Activated CD4-positive, CD25-positive, alpha-beta regulatory T cell treated with anti-CD3 and anti-CD28 coated beads, Interleukin-2, amount 50 U/mL, for 24 hours (primary cell): Measurements from ENCODE around the gene HOXB3.

Experiments used
- ATAC-seq, 2 donors: fragments of 150-1000 bp; cut with Tn5 transposase; one replicate each; pipeline ENCODE4 v1.10.0; 2021; ENCODE audit warnings: mild to moderate bottlenecking in 1 of 2, moderate library complexity in 1 of 2

HOXB3 gene

DNA sequence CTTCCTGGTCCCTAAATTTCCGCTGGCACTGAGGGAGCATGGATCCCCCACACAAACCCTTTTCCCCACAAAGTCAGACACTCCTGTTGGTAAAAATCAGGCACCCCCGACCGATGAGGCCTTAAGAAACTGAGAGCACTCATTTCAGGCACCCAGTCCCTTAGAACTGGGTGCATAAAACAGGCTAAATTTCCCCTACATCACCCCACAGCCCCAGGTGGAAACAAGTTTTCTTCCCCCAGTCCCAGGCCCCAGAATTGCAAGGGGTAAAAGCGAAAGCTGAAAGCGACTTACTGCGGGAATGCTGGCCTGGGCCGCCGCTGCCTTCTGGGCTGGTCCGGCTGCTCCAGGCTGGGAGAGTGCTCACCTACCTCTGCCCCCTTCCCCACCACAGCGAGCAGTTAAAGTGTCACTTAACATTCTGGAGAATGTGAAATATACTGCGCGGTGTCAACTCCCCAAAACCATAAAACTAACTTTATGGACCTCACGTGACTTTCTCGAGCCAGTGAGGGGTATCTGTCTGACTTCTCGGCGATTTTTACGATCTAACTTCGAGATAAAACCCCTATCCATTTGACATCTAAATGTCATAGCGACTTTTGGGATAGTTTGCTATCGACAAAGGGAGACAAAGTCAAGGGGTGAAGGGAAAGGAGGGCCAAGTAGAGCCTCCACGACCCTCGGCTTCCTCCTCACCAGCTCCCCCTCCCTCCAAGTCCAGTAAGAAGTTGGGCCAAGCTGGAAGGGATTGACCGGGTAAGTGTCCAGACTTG, at the start of gene HOXB3:
Gene HOXB3, minus strand, starts transcription at position 411 of the 776 bp plus-strand sequence. CDS start 37,767 bp downstream, outside the sequence.
- ATAC-seq = no peak

DNA sequence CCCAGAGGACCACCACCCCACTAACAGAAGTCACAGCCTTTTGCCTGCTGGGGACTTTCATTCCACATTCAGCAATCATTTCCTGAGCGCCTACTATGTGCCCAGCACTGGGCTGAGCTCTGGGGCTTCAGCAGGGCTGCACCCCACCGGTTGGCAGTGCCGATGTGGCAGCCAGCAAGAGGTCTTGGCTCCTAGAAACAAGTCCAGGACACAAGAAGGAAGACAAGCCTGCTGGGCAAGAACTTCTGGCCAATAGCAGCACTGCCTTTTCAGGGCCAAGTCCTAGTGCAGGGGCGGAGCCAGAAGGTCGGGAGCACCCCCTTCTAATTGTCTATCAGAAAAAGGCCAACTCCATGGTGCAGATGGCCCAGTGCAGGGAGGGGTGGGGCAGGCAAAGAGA, 49.1 kb upstream of the HOXB3 start:
- no peak for ATAC-seq

DNA sequence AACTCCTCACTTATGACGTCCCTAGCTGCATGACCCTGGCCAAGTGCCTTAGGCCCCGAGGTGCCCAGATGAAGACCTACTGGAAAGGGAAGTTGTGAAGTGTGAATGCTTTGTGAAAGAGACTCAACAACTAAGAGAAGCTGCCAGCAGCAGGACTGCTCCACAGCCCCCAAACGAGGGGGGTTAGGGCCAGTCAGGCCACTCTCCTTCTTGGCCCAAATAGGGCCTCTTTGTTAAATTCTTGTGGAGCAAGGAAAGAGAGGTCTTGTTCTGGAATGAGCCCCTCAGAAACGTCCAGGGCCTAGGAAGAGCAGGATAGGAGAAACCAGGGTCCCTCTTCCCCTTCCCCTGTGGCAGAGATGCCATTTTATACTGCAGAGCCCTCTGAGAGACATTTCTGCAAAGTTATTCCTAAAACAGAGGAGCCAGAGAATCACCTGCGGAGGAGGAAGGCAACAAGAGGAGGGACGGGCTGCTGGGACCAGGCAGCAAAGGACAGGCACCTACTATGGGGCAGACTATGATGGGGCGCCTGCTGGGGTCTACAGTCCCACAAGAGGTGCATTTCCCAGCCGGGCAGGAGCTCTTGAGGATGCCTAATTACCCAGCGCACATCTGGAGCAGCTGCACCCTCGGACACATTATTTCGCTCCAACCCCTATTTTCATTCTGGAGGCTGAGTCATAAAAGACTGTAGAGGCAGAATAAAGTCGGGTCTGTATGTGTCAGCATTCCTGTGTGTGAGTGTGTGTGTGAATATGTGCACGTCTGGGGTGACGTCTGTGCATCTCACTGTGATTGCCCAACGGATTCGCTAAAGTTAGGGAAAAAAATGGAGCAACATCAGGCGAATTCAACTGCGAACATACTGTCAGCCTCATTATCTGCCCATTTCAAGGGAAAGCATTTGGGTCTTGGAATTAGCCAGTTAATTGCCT, 47.6 kb upstream of the HOXB3 start:
- ATAC-seq = no peak

DNA sequence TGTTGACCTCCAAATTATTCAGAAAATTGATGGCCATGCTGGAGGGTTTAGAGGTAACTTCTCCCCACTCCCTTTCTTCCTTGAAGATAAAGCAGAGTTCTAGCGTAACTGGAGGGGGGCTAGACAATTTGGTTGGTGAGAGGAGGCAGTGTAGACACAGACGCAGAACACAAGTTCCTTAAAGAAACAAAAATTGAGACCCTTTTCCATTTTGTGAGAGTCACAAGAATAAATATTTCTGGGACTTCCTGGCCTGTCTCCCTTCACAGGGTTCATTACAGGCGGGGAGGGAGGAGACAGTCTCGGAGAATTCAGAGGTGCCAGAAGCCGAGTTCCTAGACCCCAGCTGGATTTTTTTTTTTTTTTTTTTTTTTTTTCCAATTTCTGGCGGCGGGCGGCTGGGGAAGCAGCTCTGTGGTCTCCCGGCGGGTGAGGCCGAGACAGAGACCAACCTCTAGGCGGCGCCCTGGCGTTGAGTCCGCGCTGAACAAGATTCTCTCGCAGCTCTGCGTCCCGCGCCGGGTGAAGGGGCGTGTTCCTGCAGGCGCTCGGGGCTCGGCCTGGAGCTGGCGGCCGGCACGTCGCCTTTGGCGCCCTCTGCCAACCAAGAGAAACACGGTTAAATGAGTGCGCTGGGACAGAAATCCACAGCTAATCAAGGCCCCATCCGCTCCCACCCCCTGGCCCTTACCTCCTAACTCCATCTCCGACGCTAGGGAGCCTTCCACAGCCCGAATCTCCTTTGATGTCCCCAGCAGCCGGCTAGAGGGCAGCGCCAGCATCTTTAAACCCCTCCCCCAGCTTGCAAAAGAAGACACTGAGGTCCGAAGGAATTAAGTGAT, 46.4 kb upstream of the HOXB3 start:
- peak in 1 of 2 donors; percentile 79 for ATAC-seq

- no peak for ATAC-seq
Observed at GRCh38 chr17:48634493-48635208, 44.6 kb upstream of the HOXB3 start.

DNA sequence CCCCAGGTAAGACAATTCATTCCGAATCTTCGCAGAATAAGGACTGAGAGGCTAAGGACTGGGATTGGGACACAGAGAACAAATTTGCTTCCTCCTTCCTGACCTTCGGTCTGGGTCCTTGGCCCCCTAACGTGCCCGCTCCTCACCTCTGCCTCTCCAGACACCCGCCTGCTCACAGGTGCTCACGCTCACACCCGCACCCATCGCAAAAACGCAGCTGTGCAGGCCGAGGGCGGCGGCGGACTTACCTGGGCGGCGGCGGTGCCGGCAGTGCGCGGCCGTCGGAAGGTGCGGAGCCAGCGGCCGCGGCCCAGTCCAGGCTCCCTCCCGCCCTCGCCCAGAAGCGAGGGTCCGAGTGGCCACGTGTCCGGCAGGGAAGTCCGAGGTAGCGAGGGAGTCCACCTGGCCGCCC, 43.2 kb upstream of the HOXB3 start:
- no peak for ATAC-seq

DNA sequence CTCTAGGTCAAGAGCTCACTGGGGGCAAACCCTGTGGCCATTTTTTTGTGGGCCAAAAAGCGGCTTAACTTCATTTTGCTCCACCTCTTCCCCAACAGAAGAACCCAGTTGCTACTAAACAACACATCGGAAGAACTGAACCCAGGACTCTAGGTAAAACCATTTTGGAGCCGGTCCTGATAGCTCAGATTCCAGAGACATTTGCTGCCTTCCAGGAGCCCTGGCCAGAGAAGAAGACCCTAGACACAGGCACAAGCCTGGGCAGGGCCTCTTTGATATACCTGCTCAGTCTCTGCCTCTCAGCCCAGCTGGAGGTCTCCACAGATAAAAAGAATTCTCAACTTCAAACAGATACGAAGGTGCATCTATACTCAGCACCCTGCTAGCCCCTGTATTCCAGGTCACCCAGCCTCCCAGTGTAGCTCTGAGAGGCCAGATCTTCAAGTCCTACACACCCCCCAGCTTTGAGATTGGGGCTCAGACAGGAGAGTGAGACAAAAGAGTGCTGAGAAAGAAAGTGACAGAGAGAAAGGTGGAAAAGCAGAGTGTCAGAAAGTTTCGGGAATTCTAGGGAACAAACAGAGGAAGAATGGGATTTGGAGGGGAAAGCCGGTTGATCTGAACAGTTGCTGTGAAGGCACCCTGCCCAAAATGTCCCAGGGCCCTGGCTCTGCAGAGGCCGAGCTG, 42.7 kb upstream of the HOXB3 start:
- ATAC-seq = no peak

- no peak for ATAC-seq
Observed at GRCh38 chr17:48631693-48632578, 41.9 kb upstream of the HOXB3 start.

- ATAC-seq = no peak
Observed at GRCh38 chr17:48630925-48631692, 41.1 kb upstream of the HOXB3 start.

DNA sequence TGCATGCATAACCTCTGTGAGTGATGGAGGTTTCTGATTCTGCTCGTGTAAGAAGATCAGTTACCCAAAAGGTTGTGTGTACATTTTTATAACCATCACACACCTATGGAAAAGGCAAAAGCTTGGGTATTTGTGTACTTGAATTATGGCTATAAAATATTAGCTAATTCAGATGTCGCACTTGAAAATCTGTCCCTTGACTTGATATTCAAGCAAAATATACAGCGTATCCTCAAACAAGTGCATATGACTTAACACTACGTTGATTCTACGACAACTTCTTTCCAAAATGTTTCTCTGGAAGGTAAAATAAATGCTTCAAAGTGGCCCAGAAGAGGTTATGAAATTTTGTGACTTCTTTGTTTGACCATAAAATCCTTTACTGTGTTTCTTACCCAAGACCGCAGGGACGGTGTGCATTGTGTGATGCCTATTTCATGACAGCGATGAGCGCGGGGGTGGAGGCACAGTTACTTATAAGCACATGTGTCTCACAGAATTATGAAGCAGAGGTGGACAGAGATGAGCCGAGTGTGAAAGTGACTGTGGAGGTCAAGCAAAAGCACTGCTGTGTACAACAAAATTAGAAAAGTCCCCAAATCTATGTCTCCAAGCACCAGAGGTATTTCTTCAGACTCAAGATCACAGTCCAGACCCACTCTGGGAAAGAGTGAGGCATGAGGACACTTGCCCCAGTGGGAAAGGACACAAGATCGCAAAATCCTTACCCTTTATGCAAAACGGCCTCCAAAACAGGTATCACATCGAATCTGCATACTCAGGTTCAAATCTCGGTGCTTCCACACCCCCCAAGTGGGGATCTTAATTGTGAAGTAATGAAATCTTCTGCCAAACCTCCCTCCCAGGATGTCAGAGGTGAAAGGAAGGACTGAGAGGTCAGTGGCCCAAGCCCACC, 40.2 kb upstream of the HOXB3 start:
- no peak for ATAC-seq

DNA sequence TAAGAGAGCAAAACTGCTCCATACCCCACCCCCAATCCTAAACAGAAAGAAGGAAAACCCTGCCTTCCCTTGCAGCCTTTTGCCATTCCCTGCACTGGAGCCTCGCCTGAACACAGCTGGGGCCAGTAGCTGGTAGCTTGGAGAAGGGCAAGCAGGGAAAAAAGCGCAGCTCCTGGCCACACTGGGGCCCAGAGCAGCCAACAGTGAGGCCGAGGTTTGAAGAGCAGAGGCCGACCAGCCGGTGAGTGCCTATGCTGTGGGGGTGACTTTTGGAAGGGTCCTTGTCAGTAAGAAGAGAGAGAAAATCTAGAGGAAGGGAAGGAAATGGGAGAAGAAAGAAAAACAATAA, 39.3 kb upstream of the HOXB3 start:
- no peak for ATAC-seq

DNA sequence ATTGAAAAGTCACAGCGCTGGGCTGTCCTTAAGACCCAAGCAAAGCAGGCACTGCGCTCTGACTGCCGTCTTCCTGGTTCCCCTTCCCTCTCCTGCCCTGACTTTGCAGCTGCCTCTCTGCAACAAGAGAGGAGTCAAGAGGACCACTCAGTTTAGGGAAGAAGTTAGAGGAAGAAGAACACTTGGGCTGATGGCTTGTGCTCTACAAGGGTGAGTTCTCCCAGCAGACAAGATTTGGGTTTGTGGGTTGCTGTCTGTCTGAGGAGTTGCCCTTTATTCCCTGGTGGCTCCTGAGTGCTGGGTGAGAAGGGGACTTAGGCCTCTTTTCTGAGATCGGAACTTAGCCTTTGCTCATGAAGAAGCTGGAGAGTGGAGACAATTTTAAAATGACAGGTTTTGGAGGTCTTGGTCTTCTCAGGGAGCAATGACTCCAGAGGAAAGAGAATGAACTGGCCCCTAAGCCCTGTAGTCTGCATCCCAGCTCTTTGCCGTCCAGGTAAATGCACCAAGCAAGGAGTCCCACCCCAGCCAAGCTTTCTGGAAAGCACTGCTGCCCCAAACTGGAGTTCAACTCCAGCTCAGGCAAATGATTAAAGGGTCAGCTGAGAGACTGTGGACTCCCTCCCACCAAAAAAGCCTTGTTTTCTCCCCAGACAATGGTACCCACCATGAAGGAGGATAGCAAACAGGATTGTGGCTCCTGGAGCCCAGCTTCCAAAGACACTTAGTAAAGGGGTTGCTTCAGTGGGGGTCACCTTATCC, 38.8 kb upstream of the HOXB3 start:
- ATAC-seq = no peak

DNA sequence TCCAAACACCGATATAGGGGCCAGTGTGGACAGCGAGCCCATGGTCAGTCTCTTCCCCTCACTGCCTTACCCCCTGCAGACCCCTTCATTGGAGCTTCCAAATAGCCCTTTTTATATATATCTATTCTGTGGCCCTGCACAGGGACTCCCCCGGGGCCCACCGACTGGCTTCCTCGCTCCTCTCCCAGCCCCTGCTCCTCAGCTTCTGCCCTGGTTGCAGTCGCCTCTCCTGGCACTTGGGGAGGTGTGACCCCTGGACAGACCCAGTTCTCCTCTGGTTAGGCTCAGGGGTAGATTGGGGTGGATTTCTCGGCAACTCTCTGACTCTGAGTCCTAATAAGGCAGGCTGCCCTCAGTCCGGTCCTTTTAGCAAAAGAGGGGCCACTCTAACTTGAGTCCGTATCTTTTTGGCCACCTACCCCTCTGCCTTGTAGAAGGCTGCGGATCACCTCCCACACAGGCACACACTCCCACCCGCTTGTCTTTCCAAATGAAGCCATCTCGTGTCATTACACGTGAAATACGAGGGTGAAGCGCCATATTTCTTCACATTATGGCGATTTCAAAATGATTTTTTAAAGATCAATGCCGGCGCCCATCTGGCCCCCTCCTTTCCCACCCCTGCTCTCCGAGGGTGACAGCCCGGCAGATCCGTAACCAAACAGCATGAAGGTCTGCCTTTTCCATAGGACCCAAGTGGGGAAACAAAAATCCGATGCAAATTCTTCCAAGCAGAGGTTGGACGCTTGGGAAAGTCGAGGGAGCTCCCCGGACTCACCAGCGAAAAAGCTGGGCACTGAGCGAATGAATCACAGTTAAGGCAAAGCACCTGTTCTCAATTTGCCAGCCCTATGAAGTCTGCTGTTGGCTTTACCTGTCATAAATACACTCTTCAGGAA, 37.8 kb upstream of the HOXB3 start:
- no peak for ATAC-seq

- ATAC-seq = no peak
Observed at GRCh38 chr17:48627118-48627597, 37.1 kb upstream of the HOXB3 start.

DNA sequence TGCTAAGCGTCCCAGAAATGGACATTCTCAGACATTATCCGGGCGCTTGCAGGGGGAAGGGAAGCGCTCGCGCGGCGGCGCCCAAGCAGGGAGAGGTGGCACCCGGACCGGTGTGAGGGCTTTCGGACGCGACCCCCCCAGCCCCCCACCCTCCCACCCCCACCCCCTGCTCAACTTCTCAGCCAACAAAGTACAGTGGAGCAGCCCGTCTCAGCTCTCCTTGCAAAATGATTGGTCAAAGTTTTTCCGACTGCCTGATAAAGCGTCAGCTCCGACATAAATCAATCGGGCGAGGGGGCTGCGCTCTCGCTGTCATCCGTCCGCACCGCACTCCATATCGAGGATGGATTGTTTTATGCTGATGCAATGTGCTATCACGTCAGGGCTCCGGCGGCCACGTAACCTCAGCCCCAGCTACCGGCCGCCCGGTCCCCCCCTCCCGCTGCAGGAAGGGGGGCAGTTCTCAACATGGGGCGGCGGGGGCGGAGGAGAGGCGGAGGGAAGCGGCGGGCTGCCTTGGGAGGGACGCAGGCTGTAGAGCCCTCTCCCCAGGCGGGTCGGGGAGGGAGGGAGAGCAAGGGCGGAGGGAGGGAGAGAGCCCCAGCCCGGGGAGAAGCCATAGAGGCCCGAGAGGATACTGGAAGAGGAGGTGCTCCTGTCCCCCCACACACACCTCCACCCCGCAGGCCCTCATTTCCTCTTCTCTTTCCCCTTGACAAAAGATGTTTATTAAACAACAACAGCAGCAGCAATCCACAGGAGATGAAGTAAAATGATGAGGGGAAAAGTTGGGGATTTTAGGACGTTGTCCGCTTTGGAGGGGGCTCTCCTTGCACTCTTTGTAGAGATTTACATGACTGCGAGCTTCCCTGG, 36.4 kb upstream of the HOXB3 start, which contains the start of gene HOXB9:
Gene HOXB9, minus strand, starts transcription at position 114 of the 873 bp plus-strand sequence. Its CDS starts 89 bp downstream, at position 25.
- ATAC-seq = peak; percentile 58 to 61
